GM04503 (cell line): ENCODE measurements around the gene EFL1.
"Not testable (repeated sequence)": the region's sequence is repeated elsewhere in the genome, so short reads cannot be mapped to it uniquely, and the experiment has no call there.

Source experiments
- DNase-seq: peaks from one replicate; pipeline ENCODE4 v3.0.0-alpha.2; 2012; ENCODE audit warnings: low read depth

EFL1 gene

DNA sequence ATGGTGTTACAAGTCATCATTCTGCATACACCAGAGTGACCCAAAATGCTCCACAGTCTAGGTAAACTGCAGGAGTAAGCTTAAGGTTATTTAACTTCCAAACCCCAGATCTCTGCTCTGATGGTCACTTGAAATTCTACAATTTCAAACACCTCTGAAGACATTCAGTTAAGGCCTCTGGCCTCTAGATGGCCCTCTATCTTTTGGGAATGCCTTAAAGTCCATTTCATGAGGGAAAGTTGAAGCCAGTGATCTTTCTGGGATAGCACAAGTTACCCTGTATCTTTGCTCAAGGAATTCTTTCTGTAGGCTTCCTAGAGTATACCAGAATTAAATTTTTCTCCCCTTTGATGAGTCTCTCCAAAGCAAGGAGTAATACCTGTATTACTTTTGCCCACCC is 18.7 kb upstream of the EFL1 start:
- not testable (repeated sequence) for DNase-seq

- no peak for DNase-seq
Measured at GRCh38 chr15:82275410-82275809, 12.9 kb upstream of the EFL1 start.

DNA sequence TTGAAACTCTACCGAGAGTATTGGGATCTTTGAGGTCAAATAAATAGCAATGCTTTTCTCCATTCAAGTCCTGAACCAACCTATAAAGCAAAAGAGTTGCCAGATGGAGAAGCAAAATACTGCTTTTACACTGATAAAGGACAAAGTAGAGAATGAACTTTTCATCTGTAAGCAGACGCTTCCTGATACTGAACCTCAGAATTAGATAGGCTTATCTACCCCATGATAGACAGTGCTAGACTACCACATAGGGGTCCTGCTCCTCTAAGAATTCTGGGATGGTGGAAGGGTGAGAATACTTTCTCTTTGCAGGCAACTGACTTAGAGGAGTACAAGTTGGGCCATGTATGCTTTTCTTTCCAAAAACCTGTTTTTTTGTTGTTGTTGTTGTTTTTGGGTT is 9.6 kb upstream of the EFL1 start:
- DNase-seq = no peak

DNA sequence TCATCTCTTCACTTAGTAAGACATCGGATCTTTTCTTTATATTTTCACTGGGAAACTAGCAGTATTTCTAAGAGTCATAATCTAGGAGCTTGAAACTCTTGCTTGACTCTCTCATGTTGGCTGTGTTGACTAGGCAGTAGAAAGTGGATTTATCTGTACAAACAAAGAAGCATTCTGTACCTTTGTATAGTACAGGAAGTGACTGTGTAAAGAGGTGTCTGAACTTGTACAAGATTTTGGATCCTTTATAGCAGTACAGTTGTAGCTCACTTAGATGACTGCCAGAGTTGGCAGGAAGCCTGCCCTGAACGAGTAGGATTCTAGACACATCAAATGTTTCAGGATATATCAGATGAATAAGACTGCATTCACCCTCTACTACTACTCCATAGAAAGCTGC is 5.9 kb upstream of the EFL1 start:
- DNase-seq = not testable (repeated sequence)

DNA sequence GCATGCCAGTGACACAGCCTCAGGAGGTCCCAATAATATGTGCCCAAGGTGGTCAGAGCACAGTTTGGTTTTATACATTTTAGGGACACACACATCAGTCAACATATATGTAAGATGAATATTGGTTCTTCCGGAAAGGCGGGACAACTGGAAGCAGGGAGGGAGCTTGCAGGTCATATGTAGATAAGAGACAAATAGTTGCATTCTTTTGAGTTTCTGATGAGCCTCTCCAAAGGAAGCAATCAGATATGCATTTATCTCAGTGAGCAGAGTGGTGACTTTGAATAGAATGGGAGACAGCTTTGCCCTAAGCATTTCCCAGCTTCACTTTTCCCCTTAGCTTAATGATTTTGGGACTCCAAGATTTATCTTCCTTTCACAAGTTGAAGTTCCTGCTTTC is 4.6 kb upstream of the EFL1 start:
- DNase-seq = not testable (repeated sequence)

- DNase-seq = no peak
Measured at GRCh38 chr15:82263350-82263749, 816 bp upstream of the EFL1 start.

GRCh38 chr15:82261566-82262421 is 740 bp downstream of the EFL1 start:
- peak; percentile 33 for DNase-seq

DNA sequence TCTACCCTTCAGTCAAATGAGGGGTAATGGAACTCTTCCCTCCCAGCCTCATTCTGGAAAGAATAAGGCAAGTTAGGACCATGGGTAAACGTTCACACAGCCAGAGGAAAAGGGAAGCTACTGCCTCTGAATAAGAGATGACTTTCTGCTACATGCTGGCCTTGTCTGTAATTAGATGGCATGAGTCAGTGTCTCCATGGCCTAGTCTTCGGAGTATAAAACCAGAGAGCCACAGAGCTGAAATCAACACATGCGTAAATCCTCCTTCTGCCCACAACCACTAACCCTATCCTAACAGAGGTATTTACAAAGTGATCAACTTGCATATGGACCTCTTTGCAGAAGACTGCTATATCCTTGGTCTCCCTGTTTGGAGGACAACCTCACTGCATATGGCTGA is 14.3 kb downstream of the EFL1 start:
- DNase-seq = not testable (repeated sequence)

- not testable (repeated sequence) for DNase-seq
Measured at GRCh38 chr15:82245956-82246355, 16.6 kb downstream of the EFL1 start.

DNA sequence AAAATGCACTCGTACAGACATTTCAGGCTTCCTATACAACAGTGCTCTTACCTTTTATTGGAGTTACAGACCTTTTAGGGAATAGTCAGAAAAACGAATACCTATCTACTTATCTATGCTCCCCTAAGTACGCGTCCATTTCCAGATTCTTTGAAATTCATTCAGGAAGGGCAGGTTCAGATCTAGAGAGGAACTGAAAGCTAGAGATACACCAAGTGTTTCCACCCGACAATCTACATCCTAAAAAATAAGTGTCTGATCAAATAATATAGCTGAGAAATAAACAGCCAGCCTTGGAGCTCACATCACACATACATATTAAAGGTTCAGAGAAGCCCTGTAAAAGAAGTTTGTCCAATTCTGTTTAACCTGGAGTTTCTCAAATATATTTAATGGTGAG is 18.9 kb downstream of the EFL1 start:
- not testable (repeated sequence) for DNase-seq

GRCh38 chr15:82241836-82242499 is 20.6 kb downstream of the EFL1 start:
- DNase-seq = not testable (repeated sequence)

DNA sequence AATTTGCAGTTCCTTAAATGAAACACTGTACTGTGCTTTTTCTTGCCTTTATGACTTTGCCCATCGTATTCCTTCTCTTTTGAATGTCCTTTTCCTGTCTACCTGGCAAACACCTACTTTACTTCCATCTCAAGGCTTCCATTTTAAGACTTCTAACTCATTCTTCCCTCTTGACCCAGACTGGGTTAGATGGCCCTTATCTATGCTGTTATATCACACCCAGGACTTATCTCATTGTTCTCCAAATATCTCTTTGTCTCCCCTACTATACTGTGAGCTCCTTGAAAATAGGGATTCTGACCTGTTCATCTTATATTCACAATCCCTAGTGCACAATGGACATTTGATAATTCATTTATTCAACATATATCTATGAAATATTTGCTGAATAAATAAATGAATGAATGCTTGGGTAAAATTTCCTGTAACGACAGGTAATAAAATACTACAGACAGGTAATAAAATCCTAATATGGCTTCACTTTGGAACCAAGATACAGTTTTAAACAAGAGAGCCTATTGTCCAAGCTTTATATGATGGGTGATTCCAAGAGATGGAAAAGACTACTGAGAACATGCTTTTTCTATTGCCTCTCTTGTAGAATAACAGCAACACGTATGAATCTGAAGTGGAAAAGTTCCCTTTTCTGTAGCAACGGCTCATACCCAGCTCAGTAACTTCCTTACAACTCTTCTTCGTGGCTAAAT is 22.7 kb downstream of the EFL1 start:
- DNase-seq = no peak

DNA sequence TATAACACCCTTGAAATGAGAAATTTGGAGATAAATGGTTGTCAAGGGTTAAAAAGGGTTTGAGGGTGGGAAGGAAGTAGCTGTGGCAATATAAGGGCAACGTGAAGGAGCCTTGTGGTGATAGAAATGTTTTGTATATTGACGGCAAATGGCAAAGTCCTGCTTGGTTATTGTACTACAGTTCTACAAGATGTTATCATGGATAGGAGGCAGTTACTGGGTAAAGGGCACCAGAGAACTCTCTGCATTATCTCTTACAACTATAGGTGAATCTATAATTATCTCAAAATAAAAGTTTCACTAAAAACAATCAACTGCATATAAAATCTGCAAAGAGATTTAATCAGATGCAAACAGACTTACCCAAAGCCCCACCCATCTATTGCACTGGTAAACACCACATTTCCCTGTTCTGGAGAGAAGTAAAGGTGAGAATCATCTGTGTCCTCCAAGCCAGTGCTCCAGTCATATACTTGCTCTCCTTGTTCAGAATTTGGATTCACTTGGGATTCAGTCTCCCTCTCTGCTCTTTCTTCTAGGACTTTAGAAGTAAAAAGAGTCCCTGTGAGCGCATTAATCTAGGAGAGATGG is 24.5 kb downstream of the EFL1 start:
- not testable (repeated sequence) for DNase-seq

DNA sequence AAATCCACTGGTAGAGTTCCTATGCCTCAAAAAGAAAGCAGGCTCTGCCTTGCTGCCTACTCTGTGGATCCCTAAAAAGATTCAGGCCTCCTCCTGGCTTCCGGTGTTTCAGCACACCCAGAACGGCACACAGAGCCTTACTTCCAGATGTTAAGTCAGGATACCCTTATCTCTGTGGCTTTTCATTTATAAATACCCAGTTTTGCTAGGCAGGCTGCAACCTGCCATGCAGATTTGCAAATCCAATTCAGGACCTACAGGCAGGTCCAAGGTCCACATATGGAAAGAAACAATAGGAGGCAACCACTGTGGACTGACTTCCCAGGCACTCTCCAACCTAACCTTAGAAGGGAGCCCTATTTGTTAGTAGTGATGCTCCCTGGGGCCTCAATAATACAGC is 30.7 kb downstream of the EFL1 start:
- no peak for DNase-seq

DNA sequence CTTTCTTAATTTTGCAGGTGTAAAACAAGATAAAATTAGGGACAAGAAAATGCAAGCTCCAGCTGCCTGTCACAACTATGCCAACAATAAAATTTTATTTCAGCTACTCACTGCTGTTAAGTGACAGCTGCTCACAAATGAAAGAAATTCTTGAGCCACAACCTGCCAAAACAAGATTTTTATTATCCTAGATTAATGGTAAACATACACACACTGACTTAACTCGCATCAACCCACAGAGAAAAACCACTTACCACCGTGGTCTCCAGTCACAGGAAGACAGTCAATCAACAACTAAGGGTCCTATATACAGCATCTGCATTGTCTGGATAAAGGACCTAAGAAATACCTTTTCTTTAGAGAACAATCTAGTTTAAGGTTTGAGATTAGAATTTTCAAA is 31.3 kb downstream of the EFL1 start:
- DNase-seq = no peak

- DNase-seq = no peak
Measured at GRCh38 chr15:82228750-82229149, 33.8 kb downstream of the EFL1 start.

GRCh38 chr15:82221535-82221934 is 41.0 kb downstream of the EFL1 start:
- DNase-seq = not testable (repeated sequence)

- not testable (repeated sequence) for DNase-seq
Measured at GRCh38 chr15:82216092-82216491, 46.4 kb downstream of the EFL1 start.

DNA sequence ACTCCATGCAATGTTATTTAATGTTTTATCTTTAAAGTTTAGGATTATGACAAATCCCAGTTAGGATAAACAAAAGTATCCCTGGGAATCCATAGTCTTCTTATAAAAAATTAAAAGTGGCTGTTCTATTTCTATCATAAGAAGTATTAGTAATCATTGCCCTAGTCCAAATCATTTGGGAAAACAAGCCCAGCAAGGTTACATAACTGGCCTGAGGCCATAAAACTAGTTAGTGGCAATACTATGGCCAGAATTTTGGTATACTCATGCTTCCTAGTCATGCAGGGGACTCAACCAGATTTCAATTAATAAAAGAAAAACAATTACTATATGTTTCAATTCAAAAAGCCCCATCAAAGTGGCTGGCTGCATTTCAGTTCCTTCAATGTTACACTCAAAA is 50.3 kb downstream of the EFL1 start:
- DNase-seq = not testable (repeated sequence)

DNA sequence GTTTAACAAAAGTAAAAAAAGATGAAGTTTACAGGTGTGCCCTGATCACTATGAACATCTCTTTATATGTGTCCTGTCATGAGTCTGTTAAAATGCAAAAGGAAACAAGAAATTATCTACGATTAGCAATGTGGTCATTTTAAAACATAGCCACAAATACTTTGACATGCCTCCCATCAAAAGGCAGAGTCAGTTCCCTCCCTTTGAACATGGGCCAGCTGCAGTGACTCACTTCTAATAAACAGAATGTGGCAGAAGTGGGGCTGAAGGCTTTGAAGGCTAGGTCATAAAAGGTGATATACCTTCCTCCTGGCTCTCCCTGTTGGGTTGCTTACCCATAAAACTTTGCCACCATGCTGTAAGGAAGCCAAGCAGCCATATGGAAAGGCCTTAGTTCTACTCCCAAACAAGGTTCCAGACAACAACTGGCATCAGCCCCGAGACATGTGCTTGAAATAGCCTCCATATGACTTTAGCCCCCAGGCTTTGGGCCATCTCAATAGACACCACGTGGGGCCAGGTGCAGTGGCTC is 52.4 kb downstream of the EFL1 start:
- DNase-seq = not testable (repeated sequence)

DNA sequence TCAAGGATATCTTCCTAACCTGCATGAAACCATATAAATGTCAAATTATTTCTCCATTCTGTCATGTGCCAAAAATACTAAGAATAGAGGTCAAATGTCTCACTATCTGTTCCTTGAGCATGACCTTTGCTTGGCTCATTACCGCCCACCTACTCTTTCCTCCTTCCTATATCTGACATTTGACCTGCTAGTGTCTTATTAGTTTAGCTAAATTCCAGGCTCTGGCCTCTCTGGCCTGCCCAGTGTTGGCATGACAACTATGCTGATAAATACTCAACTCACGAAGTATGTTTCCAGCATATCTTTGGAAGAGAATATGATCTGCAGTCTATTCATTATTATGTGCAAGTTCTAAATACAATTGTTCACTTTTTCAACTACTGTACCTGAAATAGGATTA is 58.0 kb downstream of the EFL1 start:
- DNase-seq = not testable (repeated sequence)
